ENCODE measurements around the gene EPAS1.
"Not testable (repeated sequence)": the region's sequence is repeated elsewhere in the genome, so short reads cannot be mapped to it uniquely, and the experiment has no call there.

Gene EPAS1

GRCh38 chr2:46381871-46382270, 84.7 kb downstream of the EPAS1 start:
- in situ Hi-C loops (cut with MboI; ENCODE audit: low sequenced_read_pairs), result no loop called here

DNA sequence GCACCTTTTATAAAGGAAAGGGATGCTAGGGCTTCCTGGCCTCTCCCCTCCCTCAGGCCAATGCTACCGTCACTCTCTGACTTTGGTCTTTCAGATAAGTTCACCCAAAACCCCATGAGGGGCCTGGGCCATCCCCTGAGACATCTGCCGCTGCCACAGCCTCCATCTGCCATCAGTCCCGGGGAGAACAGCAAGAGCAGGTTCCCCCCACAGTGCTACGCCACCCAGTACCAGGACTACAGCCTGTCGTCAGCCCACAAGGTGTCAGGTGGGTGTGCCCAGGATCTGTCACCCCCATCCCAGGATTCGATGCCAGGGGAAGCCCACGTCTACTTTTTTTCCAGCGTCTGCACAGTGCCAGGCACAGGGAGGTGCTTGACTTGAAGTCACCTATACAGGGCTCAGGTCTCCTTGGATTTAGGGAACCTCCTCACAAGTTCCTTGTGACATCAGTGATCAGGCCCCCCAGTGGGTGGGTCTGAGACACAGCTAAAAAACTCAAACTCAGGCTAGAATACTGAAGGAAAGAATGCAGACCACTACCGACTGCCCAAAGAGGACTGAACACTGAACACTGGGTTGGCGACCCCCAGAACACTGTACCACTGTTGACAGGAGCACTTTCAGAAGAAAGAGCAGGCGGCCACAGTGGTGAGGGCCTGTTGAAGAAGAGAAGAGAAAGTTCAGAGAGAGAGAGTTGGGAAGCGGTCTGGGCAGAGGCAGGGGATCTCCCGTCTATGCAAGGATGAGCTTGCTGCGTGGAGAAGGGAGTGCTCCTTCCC, 85.3 kb downstream of the EPAS1 start:
- in situ Hi-C loops (cut with MboI; ENCODE audit: low sequenced_read_pairs), result no loop called here

DNA sequence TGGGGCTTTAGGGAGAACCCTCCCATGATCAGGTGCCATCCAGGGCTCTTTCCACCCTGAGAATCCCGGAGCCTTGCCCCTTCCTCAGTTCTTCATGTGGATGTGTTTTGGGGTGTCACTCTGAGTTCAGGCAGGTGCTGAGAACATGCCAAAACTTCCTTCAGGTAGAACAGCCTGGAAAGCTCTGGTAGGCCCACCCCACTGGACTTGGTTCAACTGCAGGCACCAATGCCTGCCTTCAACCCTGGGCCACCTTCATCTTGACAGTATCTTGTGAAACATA, 85.8 kb downstream of the EPAS1 start:
- in situ Hi-C loops (cut with MboI; ENCODE audit: low sequenced_read_pairs), result no loop called here

- in situ Hi-C loops (cut with MboI; ENCODE audit: low sequenced_read_pairs), result no loop called here
Measured at GRCh38 chr2:46383784-46384456, 86.7 kb downstream of the EPAS1 start.

DNA sequence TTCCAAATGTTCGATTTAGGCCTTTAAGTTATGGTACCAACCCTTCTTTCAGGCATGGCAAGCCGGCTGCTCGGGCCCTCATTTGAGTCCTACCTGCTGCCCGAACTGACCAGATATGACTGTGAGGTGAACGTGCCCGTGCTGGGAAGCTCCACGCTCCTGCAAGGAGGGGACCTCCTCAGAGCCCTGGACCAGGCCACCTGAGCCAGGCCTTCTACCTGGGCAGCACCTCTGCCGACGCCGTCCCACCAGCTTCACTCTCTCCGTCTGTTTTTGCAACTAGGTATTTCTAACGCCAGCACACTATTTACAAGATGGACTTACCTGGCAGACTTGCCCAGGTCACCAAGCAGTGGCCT, 87.2 kb downstream of the EPAS1 start:
- in situ Hi-C loops (cut with MboI; ENCODE audit: low sequenced_read_pairs), result no loop called here

DNA sequence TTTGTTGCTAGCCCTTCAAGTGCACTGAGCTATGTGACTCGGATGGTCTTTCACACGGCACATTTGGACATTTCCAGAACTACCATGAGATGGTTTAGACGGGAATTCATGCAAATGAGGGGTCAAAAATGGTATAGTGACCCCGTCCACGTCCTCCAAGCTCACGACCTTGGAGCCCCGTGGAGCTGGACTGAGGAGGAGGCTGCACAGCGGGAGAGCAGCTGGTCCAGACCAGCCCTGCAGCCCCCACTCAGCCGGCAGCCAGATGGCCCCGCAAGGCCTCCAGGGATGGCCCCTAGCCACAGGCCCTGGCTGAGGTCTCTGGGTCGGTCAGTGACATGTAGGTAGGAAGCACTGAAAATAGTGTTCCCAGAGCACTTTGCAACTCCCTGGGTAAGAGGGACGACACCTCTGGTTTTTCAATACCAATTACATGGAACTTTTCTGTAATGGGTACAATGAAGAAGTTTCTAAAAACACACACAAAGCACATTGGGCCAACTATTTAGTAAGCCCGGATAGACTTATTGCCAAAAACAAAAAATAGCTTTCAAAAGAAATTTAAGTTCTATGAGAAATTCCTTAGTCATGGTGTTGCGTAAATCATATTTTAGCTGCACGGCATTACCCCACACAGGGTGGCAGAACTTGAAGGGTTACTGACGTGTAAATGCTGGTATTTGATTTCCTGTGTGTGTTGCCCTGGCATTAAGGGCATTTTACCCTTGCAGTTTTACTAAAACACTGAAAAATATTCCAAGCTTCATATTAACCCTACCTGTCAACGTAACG, 88.8 kb downstream of the EPAS1 start:
- in situ Hi-C loops (cut with MboI; ENCODE audit: low sequenced_read_pairs), result no loop called here

DNA sequence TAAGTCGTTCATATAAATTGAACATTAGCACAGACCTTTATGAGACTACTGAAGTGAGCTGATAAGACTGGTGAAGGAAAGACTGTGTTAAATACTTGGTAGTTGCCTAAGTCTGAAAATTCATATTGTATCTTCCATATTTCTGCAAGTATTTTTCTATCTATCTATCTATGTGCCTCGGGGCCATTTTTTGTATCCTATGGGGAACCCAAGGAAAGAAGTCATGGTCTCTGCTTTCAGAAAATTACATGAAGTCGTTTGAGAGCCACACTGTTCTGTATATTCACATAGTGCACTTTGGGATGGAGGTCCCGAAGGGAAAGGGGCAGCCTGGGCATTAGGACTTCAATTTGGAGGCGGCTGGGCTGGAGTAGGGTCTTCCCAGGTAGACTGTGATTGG, 89.6 kb downstream of the EPAS1 start:
- in situ Hi-C loops (cut with MboI; ENCODE audit: low sequenced_read_pairs), result no loop called here

GRCh38 chr2:46387292-46387691, 90.1 kb downstream of the EPAS1 start:
- in situ Hi-C loops (cut with MboI; ENCODE audit: low sequenced_read_pairs), result no loop called here

GRCh38 chr2:46387886-46388515, 90.8 kb downstream of the EPAS1 start:
- in situ Hi-C loops (cut with MboI; ENCODE audit: low sequenced_read_pairs), result no loop called here

DNA sequence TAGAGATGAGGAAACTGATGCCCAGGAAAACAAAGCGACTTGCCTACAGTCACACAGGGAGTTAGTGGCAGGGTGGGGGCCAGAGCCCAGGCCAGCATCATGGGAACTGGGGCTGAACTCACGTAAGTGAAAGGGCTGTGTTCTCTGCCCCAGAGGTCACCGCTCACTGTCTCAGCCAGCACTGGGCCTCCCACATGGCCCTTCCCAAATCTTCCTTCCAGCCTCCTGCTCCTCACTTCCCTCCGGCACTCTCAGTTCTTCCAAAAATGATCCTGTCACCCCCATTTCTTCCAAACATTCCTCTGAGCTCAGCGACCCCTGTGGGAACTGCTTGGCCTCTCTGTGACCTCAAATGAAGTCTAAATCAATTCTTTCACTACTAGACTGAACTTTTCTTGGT, 91.7 kb downstream of the EPAS1 start:
- in situ Hi-C loops (cut with MboI; ENCODE audit: low sequenced_read_pairs), result no loop called here

GRCh38 chr2:46389417-46389916, 92.3 kb downstream of the EPAS1 start:
- in situ Hi-C loops (cut with MboI; ENCODE audit: low sequenced_read_pairs), result no loop called here

DNA sequence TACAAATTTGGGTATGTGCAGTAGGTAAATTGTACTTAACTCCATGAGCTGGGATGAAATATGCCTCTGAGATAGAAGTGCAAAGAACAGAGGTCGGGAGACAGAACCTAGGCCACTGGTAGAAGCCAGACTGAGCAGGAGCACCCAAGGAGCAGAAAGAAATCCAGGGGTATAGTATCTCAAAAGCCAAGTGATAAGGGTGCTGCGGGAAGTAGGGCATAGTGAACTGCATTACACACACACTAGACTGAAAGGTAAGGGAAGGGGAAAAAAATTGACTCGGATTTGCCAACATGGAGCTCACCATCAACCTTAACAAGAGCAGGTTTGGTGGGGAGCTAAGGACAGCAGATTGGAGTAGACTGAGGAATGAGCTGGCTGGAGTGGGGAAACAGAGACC, 92.8 kb downstream of the EPAS1 start:
- in situ Hi-C loops (cut with MboI; ENCODE audit: low sequenced_read_pairs), result no loop called here

- in situ Hi-C loops (cut with MboI; ENCODE audit: low sequenced_read_pairs), result no loop called here
Measured at GRCh38 chr2:46390901-46391395, 93.7 kb downstream of the EPAS1 start.

DNA sequence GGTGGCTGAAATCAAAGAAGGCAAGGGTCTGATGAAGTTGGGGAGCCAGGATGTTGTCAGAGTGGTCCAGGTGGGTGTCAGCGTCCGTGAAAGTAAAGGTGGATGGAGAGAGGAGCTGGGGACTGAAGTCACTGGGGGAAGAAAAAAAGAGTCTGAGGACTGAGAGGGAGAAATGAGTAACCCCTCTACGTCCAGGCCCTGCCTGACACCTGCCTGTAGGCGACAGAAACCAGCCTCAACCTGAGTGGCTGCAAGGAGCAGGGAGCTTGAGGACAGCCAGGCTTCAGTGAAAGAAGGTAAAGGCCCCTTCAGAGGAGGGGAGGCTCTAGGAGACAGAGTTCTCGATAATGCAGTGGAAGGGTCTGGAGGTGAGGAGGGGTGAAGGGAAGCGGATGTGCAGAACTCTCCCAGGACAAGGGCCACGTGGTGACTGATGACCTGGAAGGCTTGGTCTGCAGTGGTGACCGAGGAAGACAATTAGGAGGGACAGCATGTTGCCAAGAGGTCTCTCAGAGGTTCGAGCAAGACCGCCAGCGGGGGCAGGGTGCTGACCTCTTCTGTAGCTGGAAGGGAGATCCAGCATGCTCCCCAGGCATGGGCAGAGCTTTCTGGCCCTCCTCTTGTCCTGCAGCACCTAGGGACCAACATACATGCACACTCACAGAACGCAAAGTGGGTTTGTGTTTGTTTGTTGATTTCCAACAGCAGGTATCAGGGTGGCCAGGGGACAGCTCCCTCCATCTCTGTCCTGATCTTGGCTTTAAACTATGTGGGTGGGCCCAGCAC, 95.5 kb downstream of the EPAS1 start:
- in situ Hi-C loops (cut with MboI; ENCODE audit: low sequenced_read_pairs), result no loop called here

GRCh38 chr2:46393347-46393820, 96.2 kb downstream of the EPAS1 start:
- in situ Hi-C loops (cut with MboI; ENCODE audit: low sequenced_read_pairs), result no loop called here

DNA sequence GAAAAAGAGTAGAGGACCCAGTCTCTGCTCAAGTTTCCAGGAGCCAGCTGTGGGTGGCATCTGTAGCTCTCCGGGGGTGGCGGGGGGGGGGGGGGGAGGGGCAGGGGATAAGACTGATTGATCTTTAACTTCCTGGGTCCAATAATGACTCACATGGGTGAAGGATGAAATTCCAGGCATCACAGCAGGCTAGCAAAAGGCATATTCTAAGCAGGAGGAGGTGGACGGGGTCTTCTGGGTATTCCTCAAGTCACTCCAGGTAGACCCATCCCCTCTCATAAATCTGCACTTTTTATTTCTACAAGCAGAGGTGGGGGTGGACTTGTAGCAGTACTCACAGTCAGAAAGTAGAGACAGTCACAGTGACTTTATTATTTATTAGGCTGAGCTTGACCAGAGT, 96.7 kb downstream of the EPAS1 start:
- in situ Hi-C loops (cut with MboI; ENCODE audit: low sequenced_read_pairs), result no loop called here

GRCh38 chr2:46394649-46395510, 97.7 kb downstream of the EPAS1 start:
- in situ Hi-C loops (cut with MboI; ENCODE audit: low sequenced_read_pairs), result no loop called here

- in situ Hi-C loops (cut with MboI; ENCODE audit: low sequenced_read_pairs), result not testable (repeated sequence)
Measured at GRCh38 chr2:46395730-46396129, 98.5 kb downstream of the EPAS1 start.

GRCh38 chr2:46400016-46400415, 102.8 kb downstream of the EPAS1 start:
- in situ Hi-C loops (cut with MboI; ENCODE audit: low sequenced_read_pairs), result no loop called here

All from HL-60/S4 (cell line).